Loucy (cell line): ENCODE results near the gene MPZL3.

ENCODE experiments used
- H2AFZ ChIP-seq: fragments of 200-600 bp; sonication (generic); 2 replicates; pipeline ENCODE4 v1.6.0; 2016; ENCODE audit warnings: antibody characterized with exemption, mild to moderate bottlenecking, low read length, moderate library complexity
- H3F3A ChIP-seq: fragments of 200-600 bp; 2 replicates; pipeline ENCODE4 v1.6.0; 2016; ENCODE audit warnings: antibody characterized with exemption, low read depth, mild to moderate bottlenecking
- H3K27me3 ChIP-seq: fragments of 200-600 bp; sonication (generic); 2 replicates; pipeline ENCODE4 v1.6.1; 2014; ENCODE audit warnings: low read length, mild to moderate bottlenecking; ENCODE audit not compliant: insufficient read depth, poor library complexity, severe bottlenecking
- H3K36me3 ChIP-seq: fragments of 200-600 bp; sonication (generic); 2 replicates; pipeline ENCODE4 v1.6.1; 2016; ENCODE audit warnings: low read length; ENCODE audit not compliant: insufficient read depth
- H3K4me1 ChIP-seq: fragments of 200-600 bp; sonication (generic); 2 replicates; pipeline ENCODE4 v1.5.1; 2014; ENCODE audit warnings: low read length, mild to moderate bottlenecking; ENCODE audit not compliant: insufficient read depth, poor library complexity, severe bottlenecking
- H3K4me2 ChIP-seq: fragments of 200-600 bp; sonication (generic); 2 replicates; pipeline ENCODE4 v1.6.0; 2014; ENCODE audit warnings: antibody characterized with exemption, low read length, low read depth, mild to moderate bottlenecking; ENCODE audit not compliant: poor library complexity, severe bottlenecking
- H3K4me3 ChIP-seq: fragments of 200-600 bp; sonication (generic); 2 replicates; pipeline ENCODE4 v1.5.1; 2014; ENCODE audit warnings: low read length, mild to moderate bottlenecking, mixed read lengths; ENCODE audit not compliant: poor library complexity, severe bottlenecking
- H3K79me2 ChIP-seq: fragments of 200-600 bp; sonication (generic); 2 replicates; pipeline ENCODE4 v1.6.1; 2014; ENCODE audit warnings: low read length; ENCODE audit not compliant: insufficient read depth
- H3K9ac ChIP-seq: fragments of 200-600 bp; sonication (generic); 2 replicates; pipeline ENCODE4 v1.6.0; 2014; ENCODE audit warnings: mild to moderate bottlenecking, low read depth, low read length, moderate library complexity; ENCODE audit not compliant: poor library complexity, severe bottlenecking
- H3K9me2 ChIP-seq: fragments of 200-600 bp; sonication (generic); replicated peaks from 2 replicates; pipeline ENCODE4 v1.6.1; 2016; ENCODE audit warnings: low read depth, low read length, mixed read lengths
- H3K9me3 ChIP-seq: fragments of 200-600 bp; sonication (generic); 2 replicates; pipeline ENCODE4 v1.6.1; 2014; ENCODE audit warnings: mild to moderate bottlenecking, antibody characterized with exemption, low read length, low read depth; ENCODE audit not compliant: insufficient read depth
- H4K20me1 ChIP-seq: fragments of 200-600 bp; sonication (generic); 2 replicates; pipeline ENCODE4 v1.6.0; 2014; ENCODE audit warnings: antibody characterized with exemption, low read length, mild to moderate bottlenecking; ENCODE audit not compliant: insufficient read depth, poor library complexity, severe bottlenecking
- CTCF ChIP-seq: fragments of 200-600 bp; sonication (generic); conservative IDR thresholded peaks from 2 replicates; pipeline ENCODE4 v1.5.1; 2014; ENCODE audit warnings: mild to moderate bottlenecking, antibody characterized with exemption, low read length
- EZH2phosphoT487 ChIP-seq: fragments of 200-600 bp; IDR thresholded peaks from 2 replicates; pipeline ENCODE4 v1.6.1; 2018; ENCODE audit warnings: antibody characterized with exemption, mild to moderate bottlenecking, moderate library complexity, borderline replicate concordance

Gene MPZL3

DNA sequence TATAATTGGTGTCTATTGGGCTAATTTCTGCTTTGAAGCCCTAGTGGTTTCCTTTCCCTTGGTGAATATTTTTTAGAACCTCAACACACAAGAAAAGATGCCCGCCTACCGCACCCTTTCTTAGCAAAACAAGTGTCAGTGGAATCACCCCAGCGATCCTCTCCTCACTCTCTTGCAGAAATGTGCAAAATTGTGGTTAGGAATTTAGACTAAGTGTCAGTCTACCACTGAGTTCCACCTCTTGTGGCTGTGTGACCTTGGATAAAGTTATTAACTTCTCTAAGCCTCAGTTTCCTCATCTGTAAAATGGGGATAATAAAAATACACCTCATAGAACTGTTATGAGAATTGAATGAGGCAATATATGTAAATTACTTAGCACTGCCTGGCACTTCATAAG, 22.1 kb downstream of the MPZL3 start:
- TF ChIP-seq EZH2phosphoT487, result no peak
- no peak for TF ChIP-seq CTCF
- no peaks in the 10 kb centered on the region for H3K79me2 ChIP-seq
- no peaks in the 10 kb centered on the region for H4K20me1 ChIP-seq
- H3K4me3 ChIP-seq, result no peak overlapping the region
- H2AFZ ChIP-seq, result no peak overlapping the region
- H3K9me3 ChIP-seq, result no peaks in the 10 kb centered on the region
- H3K4me2 ChIP-seq, result no peak overlapping the region
- H3K4me1 ChIP-seq, result peaks cover 4% of the 10 kb centered on the region
- no peaks in the 10 kb centered on the region for H3K9me2 ChIP-seq
- no peaks in the 10 kb centered on the region for H3F3A ChIP-seq
- peaks cover 6% of the 10 kb centered on the region for H3K27me3 ChIP-seq
- H3K36me3 ChIP-seq, result no peaks in the 10 kb centered on the region
- no peak overlapping the region for H3K9ac ChIP-seq

GRCh38 chr11:118229274-118229847, 22.8 kb downstream of the MPZL3 start:
- Histone ChIP-seq H3F3A (no peaks in the 10 kb centered on the region), H3K27me3 (peaks cover 10% of the 10 kb centered on the region), H3K4me3 (no peak overlapping the region), H3K36me3 (no peaks in the 10 kb centered on the region), H3K9me3 (no peaks in the 10 kb centered on the region), H3K79me2 (no peaks in the 10 kb centered on the region), H3K4me2 (no peak overlapping the region), H2AFZ (no peak overlapping the region), H3K9me2 (no peaks in the 10 kb centered on the region), H4K20me1 (no peaks in the 10 kb centered on the region), H3K4me1 (peaks cover 4% of the 10 kb centered on the region), H3K9ac (no peak overlapping the region)
- no peak for TF ChIP-seq CTCF
- TF ChIP-seq EZH2phosphoT487, result no peak

- Histone ChIP-seq H2AFZ (no peak overlapping the region), H3K4me2 (no peak overlapping the region), H3F3A (no peaks in the 10 kb centered on the region), H3K9me3 (no peaks in the 10 kb centered on the region), H3K27me3 (peaks cover 23% of the 10 kb centered on the region), H4K20me1 (no peaks in the 10 kb centered on the region), H3K4me3 (no peak overlapping the region), H3K79me2 (no peaks in the 10 kb centered on the region), H3K9me2 (no peaks in the 10 kb centered on the region), H3K36me3 (no peaks in the 10 kb centered on the region), H3K4me1 (peaks cover 4% of the 10 kb centered on the region), H3K9ac (no peak overlapping the region)
- TF ChIP-seq EZH2phosphoT487 (no peak), CTCF (no peak)
Observed at GRCh38 chr11:118227865-118228785, 24.0 kb downstream of the MPZL3 start.
